SKM-1 treated with dmso at 0.1 percent for 144 hours (cell line): ENCODE data around the gene CATSPER1.

ENCODE experiments used
- DNase-seq: peaks from one replicate; lab custom pipeline; 2025; ENCODE audit not compliant: unreplicated experiment; lab: John Stamatoyannopoulos, UW

The CATSPER1 gene

GRCh38 chr11:65973439-65974110, 52.7 kb downstream of the CATSPER1 start:
- no peak for DNase-seq

GRCh38 chr11:65972116-65972515, 54.2 kb downstream of the CATSPER1 start:
- DNase-seq, result no peak

GRCh38 chr11:65968600-65969482, 57.4 kb downstream of the CATSPER1 start:
- no peak for DNase-seq

- DNase-seq, result no peak
These were observed 58.8 kb downstream of the CATSPER1 start for GRCh38 chr11:65967329-65967934.
